Astrocyte of the cerebellum (primary cell): Measurements from ENCODE around the gene ANKRD11.

Experiments used
- DNase-seq: peaks from one replicate; pipeline ENCODE4 v3.0.0-alpha.2; 2011; ENCODE audit warnings: low read depth
- H3K4me3 ChIP-seq: 2 replicates; pipeline ENCODE4 v1.5.1; 2011; ENCODE audit warnings: mild to moderate bottlenecking, low read depth, low read length, moderate library complexity
- in situ Hi-C: cut with HindIII; loops from 2 replicates; pipeline ENCODE4 v1.10.0; 2017; ENCODE audit warnings: low sequenced_read_pairs
- TF ChIP-seq, protein P1 (sequence below): IDR thresholded peaks from 2 replicates; pipeline ENCODE4 v1.5.1; 2012; ENCODE audit warnings: low read length, low read depth, moderate library complexity, mild to moderate bottlenecking; ENCODE audit errors: missing control alignments

ANKRD11 gene

DNA sequence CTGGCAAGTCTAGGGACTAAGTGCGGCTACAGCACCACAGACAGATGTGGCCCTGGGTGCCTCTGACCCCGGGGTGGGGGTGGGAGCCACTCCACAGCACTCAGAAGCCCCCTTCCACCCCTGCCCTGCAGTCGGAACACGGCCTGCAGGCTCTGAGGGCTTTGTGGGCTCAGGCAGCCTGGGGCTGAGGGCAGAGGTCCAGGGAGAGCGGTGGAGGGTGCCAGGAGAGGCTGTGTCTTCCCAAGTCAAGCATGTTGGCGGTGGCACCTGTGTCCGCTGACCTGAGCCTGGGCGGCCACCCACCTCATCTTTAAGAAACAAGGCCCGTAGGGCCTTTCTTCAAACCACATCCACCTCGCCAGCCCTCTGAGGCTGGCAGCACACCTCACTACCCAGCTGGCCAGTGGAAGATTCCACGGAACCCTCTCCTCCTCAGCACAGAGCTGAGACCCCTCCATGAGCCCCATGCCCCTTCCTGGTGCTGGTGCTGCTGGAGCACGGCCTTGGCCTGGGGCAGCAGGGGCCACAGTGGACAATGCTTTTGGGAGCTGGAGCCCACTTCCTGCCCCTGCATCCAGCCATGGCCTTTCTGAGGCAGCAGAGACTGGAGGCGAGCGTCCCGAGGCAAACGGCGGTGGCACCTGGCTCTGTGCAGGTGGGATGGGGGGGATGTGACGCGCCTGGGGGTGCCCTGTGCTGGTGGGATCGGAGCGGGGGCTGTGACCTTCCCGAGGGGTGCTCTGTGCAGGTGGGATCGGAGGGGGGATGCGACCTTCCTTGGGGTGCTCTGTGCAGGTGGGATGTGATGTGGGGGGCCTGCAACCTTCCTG is 195.1 kb downstream of the ANKRD11 start:
- H3K4me3 ChIP-seq, result no peak overlapping the region
- DNase-seq, result no peak
- TF ChIP-seq, protein P1, sequence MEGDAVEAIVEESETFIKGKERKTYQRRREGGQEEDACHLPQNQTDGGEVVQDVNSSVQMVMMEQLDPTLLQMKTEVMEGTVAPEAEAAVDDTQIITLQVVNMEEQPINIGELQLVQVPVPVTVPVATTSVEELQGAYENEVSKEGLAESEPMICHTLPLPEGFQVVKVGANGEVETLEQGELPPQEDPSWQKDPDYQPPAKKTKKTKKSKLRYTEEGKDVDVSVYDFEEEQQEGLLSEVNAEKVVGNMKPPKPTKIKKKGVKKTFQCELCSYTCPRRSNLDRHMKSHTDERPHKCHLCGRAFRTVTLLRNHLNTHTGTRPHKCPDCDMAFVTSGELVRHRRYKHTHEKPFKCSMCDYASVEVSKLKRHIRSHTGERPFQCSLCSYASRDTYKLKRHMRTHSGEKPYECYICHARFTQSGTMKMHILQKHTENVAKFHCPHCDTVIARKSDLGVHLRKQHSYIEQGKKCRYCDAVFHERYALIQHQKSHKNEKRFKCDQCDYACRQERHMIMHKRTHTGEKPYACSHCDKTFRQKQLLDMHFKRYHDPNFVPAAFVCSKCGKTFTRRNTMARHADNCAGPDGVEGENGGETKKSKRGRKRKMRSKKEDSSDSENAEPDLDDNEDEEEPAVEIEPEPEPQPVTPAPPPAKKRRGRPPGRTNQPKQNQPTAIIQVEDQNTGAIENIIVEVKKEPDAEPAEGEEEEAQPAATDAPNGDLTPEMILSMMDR, result no peak
- in situ Hi-C loops, result loop anchor here (5.0 to 25.0 kb wide), 2 partner anchors 78 to 392 kb away; partner anchors contain the start of genes CDK10 and ZNF778

DNA sequence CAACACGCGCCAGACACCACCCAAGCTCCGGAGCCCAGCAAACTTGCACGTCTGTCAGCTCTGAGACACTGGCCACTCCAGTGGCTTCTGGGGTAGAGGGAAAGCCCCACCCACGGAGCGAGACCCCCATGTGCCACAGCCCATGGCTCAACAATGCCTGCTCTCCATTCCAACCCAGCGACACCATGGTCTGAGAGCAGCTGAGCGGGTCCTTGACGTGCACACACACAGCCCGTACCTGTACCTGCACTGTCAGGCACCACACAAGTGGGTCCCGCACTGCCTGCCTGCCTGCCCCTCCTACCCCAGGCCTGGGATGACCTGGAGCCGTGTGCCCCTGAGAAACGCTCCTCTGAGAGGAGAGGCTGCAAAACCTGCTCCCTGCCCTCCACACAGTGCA is 195.9 kb downstream of the ANKRD11 start:
- TF ChIP-seq, protein P1, result no peak
- no peak overlapping the region for H3K4me3 ChIP-seq
- DNase-seq, result no peak
- in situ Hi-C loops, result loop anchor here (25.0 kb wide), 1 partner anchor 393 kb away; the partner anchor contains the start of gene CDK10

DNA sequence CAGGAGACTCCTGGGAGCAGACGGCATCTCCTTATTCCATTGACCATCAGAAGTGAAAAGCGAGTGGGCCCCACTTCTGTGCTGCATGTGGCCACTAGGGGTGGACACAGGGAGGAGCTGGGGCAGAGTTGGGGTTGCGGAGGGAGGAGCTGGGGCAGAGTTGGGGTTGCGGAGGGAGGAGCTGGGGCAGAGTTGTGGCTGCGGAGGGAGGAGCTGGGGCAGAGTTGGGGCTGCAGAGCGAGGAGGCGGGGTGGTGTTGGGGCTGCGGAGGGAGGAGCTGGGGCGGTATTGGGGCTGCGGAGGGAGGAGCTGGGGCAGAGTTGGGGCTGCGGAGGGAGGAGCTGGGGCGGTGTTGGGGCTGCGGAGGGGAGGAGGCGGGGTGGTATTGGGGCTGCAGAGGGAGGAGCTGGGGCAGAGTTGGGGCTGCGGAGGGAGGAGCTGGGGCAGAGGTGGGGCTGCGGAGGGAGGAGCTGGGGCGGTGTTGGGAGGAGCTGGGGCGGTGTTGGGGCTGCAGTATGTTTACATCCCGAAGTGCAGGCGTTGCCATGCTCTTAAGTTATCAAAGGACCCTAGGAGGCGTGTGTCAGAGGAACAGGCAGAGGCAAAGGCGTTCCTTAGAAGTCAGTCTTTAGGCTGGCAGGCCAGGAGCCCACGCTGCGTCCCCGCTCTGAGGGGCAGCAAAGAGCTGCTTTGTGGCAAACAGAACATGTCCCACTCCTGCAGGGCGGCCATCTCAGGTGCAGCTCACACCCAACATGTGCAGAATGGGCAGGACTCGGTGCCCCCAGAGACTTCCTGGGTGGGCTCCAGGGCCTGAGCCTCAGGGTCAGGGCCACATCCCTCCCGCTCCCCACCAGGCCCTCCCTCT is 196.9 kb downstream of the ANKRD11 start:
- TF ChIP-seq, protein P1, result peak; percentile 43
- no peak overlapping the region for H3K4me3 ChIP-seq
- in situ Hi-C loops, result loop anchor here (25.0 kb wide), 1 partner anchor 394 kb away; the partner anchor contains the start of gene CDK10
- DNase-seq, result no peak

DNA sequence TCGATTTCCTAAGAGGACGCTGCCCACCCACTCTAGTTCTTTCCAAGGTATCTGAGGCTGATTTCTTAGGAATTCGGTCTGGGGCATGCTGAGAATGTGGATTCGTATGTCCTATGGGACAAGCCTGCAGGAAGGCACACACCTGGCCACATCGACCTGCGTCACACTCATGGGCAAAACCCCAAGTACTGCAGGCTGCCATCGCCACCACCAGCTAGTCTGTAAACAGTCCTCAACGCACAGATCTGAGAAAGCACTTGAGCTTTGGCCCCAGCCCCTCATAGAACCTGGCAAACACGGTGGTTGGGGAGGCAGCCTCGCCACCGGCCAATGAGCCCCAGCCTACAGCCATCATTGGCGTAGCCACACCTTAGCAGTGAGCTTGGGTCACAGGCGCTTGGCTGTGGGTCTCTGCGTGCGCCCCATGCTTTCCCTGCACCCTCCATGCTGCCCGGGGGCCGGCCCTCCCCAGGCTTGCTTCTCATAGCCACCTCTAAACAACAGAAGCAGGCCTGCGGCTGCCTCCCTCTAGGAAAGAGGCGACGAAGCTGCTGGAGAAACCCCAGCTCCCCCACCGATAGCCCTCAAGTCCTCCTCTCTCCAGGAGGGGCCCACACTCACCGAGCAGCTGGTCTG is 197.8 kb downstream of the ANKRD11 start:
- in situ Hi-C loops, result loop anchor here (25.0 kb wide), 1 partner anchor 395 kb away; the partner anchor contains the start of gene CDK10
- DNase-seq, result no peak

DNA sequence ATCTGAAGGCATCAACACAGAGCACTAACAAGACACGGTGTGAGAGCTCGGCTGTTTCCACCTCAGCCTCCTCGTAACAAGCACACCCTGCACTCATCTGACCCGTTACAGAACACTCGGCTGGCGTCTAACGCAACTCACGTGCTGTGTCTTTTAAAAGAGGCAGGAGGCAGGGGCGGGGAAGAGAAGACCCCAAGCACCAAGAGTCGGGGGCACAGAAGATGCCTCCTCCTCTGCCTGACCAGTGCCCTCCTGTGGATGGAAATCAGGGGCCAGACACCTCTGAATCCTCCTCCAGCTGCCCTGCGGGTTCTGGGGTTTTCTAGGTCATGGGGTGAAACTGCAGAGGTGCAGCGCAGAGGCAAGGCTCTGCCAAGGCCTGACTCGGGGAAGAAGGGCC is 198.6 kb downstream of the ANKRD11 start:
- H3K4me3 ChIP-seq, result no peak overlapping the region
- in situ Hi-C loops, result loop anchor here (25.0 kb wide), 1 partner anchor 396 kb away; the partner anchor contains the start of gene CDK10
- no peak for DNase-seq
- TF ChIP-seq, protein P1, result peak; percentile 8

More for the DNA sequence above, 197.8 kb downstream of the ANKRD11 start:
- TF ChIP-seq, protein P1, result no peak
- no peak overlapping the region for H3K4me3 ChIP-seq

DNA sequence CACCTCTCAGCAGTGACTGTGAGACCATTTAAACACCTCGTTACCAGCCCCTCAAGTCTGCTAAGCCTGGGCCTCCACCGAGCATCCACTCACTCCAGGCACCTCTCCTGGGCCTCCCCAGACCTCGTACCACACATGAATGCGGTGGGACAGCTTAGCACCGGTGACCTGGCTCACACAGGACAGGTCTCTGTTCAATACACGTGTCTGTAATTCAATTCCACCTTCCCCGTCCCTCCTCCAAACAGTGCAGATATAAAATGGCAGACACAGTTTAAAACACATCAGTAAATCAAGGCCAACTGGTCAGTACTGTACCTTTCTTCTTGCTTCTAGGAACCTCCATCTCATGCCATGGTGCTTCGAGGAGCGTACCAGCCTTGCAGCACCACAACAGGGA is 199.0 kb downstream of the ANKRD11 start:
- DNase-seq, result no peak
- TF ChIP-seq, protein P1, result no peak
- H3K4me3 ChIP-seq, result no peak overlapping the region
- in situ Hi-C loops, result loop anchor here (25.0 kb wide), 1 partner anchor 396 kb away; the partner anchor contains the start of gene CDK10
